Skeletal muscle tissue (tissue), 4 donors: ENCODE measurements around the gene SPATA2L. TPM values are rescaled to one million over a fixed set of nuclear protein-coding genes. Genes with fewer than 3 reads are reported as not detected.

ENCODE experiments used
- H3K27ac ChIP-seq: one replicate; pipeline ENCODE4 v1.7.0; 2013; ENCODE audit warnings: mild to moderate bottlenecking, low read depth, low read length, inconsistent platforms
- H3K27me3 ChIP-seq, 3 donors: one replicate each; pipeline ENCODE4 v1.7.0; 2013; ENCODE audit warnings: low read length in 3 of 3; ENCODE audit not compliant: control insufficient read depth in 3 of 3, insufficient read depth in 3 of 3
- H3K36me3 ChIP-seq, 3 donors: one replicate each; pipeline ENCODE4 v1.7.0; 2013; ENCODE audit warnings: low read length in 3 of 3; ENCODE audit not compliant: control insufficient read depth in 3 of 3, insufficient read depth in 3 of 3
- H3K4me1 ChIP-seq, 3 donors: one replicate each; pipeline ENCODE4 v1.7.0; 2013; ENCODE audit warnings: low read length in 3 of 3, mild to moderate bottlenecking in 3 of 3; ENCODE audit not compliant: control insufficient read depth in 3 of 3, insufficient read depth in 3 of 3
- H3K4me3 ChIP-seq, 3 donors: one replicate each; pipeline ENCODE4 v1.7.0; 2013; ENCODE audit warnings: low read length in 3 of 3
- H3K9ac ChIP-seq, 3 donors: one replicate each; pipeline ENCODE4 v1.7.0; 2013; ENCODE audit warnings: low read length in 3 of 3, mild to moderate bottlenecking in 3 of 3, moderate library complexity in 2 of 3, low read depth in 1 of 3
- H3K9me3 ChIP-seq, 3 donors: one replicate each; pipeline ENCODE4 v1.7.0; 2013; ENCODE audit warnings: low read length in 3 of 3; ENCODE audit not compliant: control insufficient read depth in 3 of 3
- total RNA-seq: library from RNA; depleted of rRNA; stranded (reverse); fragments of >200 nt; gene quantifications from one replicate; pipeline ENCODE4 v1.2.3, GENCODE V29; 2014
- donor health status: Osteomylitis.

Gene SPATA2L
- total RNA-seq, 1 donor from 2014 or later, result 6.8 TPM

DNA sequence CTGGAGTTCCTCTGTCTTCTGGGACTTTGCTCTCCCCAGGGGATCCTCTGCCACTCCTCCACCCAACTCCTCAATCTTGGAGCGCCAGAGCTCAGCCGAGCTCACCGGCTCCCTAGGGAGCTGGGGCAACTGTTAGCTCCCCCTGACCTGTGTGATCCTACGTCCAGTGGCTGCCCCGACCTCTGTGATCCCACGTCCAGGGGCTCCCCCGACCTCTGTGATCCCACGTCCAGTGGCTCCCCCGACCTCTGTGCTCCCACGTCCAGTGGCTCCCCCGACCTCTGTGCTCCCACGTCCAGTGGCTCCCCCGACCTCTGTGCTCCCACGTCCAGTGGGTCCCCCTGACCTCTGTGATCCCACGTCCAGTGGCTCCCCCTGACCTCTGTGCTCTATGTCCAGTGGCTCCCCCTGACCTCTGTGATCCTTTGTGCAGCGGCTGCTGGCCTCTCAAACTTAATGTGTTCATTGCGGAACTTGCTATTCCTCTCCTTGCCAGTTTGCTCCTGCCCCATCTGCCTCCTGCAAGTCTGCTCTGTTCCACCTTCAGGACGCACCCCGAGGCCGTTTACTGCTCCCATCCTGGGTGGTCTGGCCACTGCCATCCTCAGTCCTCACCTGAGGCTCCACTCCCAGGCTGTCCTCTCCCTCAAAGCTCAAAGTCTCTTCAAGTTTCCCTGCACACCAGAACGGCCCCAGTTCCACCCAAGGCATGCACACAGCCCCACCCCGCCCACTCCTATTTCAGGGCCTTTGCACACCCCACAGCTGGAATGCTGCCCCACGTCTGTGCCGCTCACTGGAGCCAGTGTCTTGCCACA, 16.4 kb upstream of the SPATA2L start:
- Histone ChIP-seq H3K4me3 (no peak overlapping the region), H3K9me3 (no peaks in the 10 kb centered on the region), H3K9ac (no peak overlapping the region), H3K36me3 (peaks cover 3 to 9% (median 5%) of the 10 kb centered on the region in 3 donors), H3K27ac (no peak overlapping the region), H3K27me3 (no peaks in the 10 kb centered on the region), H3K4me1 (peaks cover 16 to 20% (median 17%) of the 10 kb centered on the region in 3 donors)

GRCh38 chr16:89716916-89717687, 15.6 kb upstream of the SPATA2L start:
- Histone ChIP-seq H3K27me3 (peaks cover 0 to 2% (median 0%) of the 10 kb centered on the region in 3 donors), H3K36me3 (peaks cover 0 to 4% (median 0%) of the 10 kb centered on the region in 3 donors), H3K4me3 (no peak overlapping the region), H3K9ac (no peak overlapping the region), H3K9me3 (no peaks in the 10 kb centered on the region), H3K4me1 (peaks cover 8 to 13% (median 10%) of the 10 kb centered on the region in 3 donors), H3K27ac (no peak overlapping the region)

DNA sequence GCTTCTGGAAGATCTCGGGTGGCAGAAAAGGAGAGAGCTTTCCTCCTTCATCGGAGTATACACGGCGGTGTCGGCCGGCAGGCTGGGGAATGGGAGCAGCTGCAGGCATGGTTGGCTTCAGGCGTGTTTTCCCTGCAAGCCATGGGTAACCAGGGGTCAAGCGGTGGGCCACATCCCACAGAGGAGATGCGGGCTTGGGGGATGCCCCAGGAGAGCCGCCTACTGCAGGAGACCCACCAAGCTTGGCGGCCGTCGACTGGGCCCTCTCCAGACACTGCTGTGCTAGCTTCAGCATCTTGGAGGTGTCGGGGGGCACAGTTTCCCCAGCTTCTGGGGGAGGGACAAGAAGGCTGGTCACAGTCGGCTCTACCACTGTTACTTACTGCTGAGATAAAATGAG, 15.0 kb upstream of the SPATA2L start:
- Histone ChIP-seq H3K9me3 (no peaks in the 10 kb centered on the region), H3K27ac (no peak overlapping the region), H3K27me3 (peaks cover 0 to 2% (median 0%) of the 10 kb centered on the region in 3 donors), H3K4me3 (no peak overlapping the region), H3K4me1 (peaks cover 7 to 14% (median 10%) of the 10 kb centered on the region in 3 donors), H3K9ac (no peak overlapping the region), H3K36me3 (peaks cover 0 to 4% (median 0%) of the 10 kb centered on the region in 3 donors)

GRCh38 chr16:89712274-89712781, 10.8 kb upstream of the SPATA2L start:
- H3K27ac ChIP-seq, result no peak overlapping the region
- no peaks in the 10 kb centered on the region for H3K9me3 ChIP-seq
- peaks cover 0 to 5% (median 0%) of the 10 kb centered on the region in 3 donors for H3K4me1 ChIP-seq
- H3K4me3 ChIP-seq, result no peak overlapping the region
- H3K9ac ChIP-seq, result peak overlapping the region in 1 of 3 donors; percentile 40
- peaks cover 0 to 2% (median 0%) of the 10 kb centered on the region in 3 donors for H3K27me3 ChIP-seq
- peaks cover 0 to 4% (median 0%) of the 10 kb centered on the region in 3 donors for H3K36me3 ChIP-seq

DNA sequence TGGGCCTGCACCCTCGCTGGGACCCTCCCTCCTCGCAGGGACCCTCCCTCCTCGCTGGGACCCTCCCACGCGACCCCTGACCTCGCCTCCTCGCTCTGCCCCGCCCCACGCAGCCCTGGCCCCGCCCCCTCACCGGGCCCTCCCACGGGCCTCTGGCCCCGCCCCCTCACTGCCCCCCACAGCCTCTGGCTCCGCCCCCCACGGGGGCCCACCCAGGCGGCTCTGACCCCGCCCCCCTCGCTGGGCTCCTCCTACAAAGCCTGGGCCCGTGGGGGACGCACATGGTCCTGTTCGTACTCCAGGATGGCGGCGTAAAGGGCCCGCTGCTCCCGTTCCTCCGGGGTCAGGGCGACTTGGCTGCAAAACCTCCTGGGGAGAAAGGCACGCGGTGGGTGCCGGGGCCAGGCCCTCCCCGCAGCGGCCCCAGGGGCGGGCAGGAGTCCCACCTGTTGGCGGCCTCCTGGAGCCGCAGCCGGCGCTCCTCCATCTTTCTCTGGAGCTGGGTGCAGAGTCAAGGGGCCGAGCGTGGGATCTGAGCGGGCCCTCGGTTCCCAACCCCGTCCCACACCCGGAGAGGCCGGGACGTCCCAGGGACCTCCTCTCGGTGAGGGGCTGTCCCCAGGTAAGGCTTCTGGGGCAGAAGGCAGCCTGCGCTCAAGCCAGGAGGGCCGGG, 10.2 kb upstream of the SPATA2L start:
- Histone ChIP-seq H3K4me1 (peaks cover 0 to 5% (median 0%) of the 10 kb centered on the region in 3 donors), H3K9me3 (no peaks in the 10 kb centered on the region), H3K27me3 (peaks cover 0 to 2% (median 0%) of the 10 kb centered on the region in 3 donors), H3K9ac (peak overlapping the region in 1 of 3 donors; percentile 40), H3K27ac (no peak overlapping the region), H3K4me3 (no peak overlapping the region), H3K36me3 (peaks cover 0 to 4% (median 0%) of the 10 kb centered on the region in 3 donors)

DNA sequence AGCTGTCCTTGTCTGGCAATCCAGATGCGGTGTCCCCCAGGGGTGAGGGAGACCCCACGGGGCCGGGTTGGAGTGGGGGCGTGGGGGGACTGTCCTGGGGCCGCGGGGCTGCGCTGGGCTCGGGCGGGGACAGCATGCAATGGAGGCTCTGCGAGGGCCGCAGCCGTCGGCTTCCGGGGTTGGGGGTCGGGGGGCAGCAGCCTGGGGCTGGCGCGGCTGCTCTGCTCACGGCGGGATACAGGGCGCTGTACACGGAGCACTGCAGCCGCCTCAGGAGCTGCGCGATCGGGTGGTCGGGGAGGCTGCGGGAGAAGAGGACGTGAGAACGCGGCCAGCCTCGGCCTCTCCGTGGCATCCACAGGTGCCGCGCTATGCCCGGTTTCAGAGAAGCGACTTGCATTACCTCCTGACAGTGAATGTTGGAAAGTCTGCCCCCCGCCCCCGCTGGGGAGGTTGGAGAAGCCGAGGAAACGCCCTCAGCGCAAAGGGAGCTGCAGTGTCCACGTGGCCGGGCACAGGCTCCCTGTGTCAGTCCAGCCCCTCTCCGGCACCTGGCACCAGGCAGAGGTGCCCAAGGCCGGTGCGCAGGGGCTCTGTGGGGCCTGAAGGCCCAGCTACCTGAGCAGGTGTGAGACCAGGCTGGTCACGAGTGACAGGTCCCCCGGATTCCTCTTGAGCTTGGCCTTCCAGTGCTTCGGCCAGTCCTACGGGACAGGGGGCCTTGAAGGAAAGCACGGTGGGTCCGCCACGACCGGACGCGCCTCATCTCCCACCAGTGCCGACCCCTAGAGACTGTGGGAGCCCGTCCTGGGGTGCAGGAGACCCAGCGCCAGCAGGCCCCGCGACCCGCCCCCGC, 9.4 kb upstream of the SPATA2L start:
- Histone ChIP-seq H3K9ac (no peak overlapping the region), H3K4me3 (no peak overlapping the region), H3K4me1 (peaks cover 0 to 7% (median 0%) of the 10 kb centered on the region in 3 donors), H3K27me3 (peaks cover 0 to 2% (median 0%) of the 10 kb centered on the region in 3 donors), H3K27ac (no peak overlapping the region), H3K36me3 (peaks cover 0 to 4% (median 0%) of the 10 kb centered on the region in 3 donors), H3K9me3 (no peaks in the 10 kb centered on the region)

- Histone ChIP-seq H3K4me3 (no peak overlapping the region), H3K27me3 (peaks cover 3 to 6% (median 4%) of the 10 kb centered on the region in 3 donors), H3K4me1 (peaks cover 0 to 7% (median 0%) of the 10 kb centered on the region in 3 donors), H3K9ac (no peak overlapping the region), H3K9me3 (no peaks in the 10 kb centered on the region), H3K36me3 (peaks cover 0 to 4% (median 0%) of the 10 kb centered on the region in 3 donors), H3K27ac (no peak overlapping the region)
Observed at GRCh38 chr16:89709716-89710432, 8.4 kb upstream of the SPATA2L start.

DNA sequence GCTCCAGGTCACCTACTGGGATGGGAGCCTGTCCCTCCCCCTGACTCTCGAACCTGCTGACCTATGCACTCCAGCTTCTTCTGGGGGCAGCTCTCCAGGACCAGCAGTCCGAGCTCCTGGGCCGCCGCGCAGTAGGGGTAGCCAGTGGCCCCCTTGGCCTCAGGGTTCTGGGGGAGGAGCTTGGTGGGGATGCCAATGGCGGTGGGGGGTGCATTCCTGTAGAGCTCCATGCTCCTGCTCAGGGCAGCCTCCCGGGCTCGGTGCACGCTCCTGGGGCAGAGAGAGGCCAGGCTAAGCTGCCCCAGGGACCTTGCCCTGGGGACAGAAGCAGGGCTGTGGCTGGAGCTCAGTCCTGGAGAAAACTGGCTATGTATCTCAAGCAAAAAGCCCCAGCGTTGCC, 7.7 kb upstream of the SPATA2L start:
- Histone ChIP-seq H3K27ac (no peak overlapping the region), H3K27me3 (peaks cover 7 to 13% (median 11%) of the 10 kb centered on the region in 3 donors), H3K4me3 (no peak overlapping the region), H3K4me1 (peaks cover 0 to 7% (median 0%) of the 10 kb centered on the region in 3 donors), H3K9ac (no peak overlapping the region), H3K9me3 (no peaks in the 10 kb centered on the region), H3K36me3 (peaks cover 0 to 4% (median 0%) of the 10 kb centered on the region in 3 donors)
